ENCODE measurements around the gene RAB11FIP4.

Gene RAB11FIP4

GRCh38 chr17:31387438-31387837 is 4.0 kb upstream of the RAB11FIP4 start:
- DNase-seq: no peak

GRCh38 chr17:31388351-31388750 is 3.1 kb upstream of the RAB11FIP4 start:
- DNase-seq: no peak

GRCh38 chr17:31388770-31389656 is 2.5 kb upstream of the RAB11FIP4 start:
- DNase-seq: no peak

GRCh38 chr17:31389657-31390381 is 1.7 kb upstream of the RAB11FIP4 start:
- no peak for DNase-seq

GRCh38 chr17:31390426-31390747 is 1.1 kb upstream of the RAB11FIP4 start:
- DNase-seq: no peak

GRCh38 chr17:31390748-31391495 is 553 bp upstream of the RAB11FIP4 start:
- no peak for DNase-seq

- no peak for DNase-seq
Measured at GRCh38 chr17:31392002-31392855, 754 bp downstream of the RAB11FIP4 start.

GRCh38 chr17:31392856-31393748 is 1.6 kb downstream of the RAB11FIP4 start:
- no peak for DNase-seq

- no peak for DNase-seq
Measured at GRCh38 chr17:31393749-31394146, 2.3 kb downstream of the RAB11FIP4 start.

GRCh38 chr17:31394544-31394943 is 3.1 kb downstream of the RAB11FIP4 start:
- peak; percentile 38 for DNase-seq

- DNase-seq: no peak
Measured at GRCh38 chr17:31397256-31397939, 5.9 kb downstream of the RAB11FIP4 start.

GRCh38 chr17:31398381-31399311 is 7.2 kb downstream of the RAB11FIP4 start:
- DNase-seq: no peak

GRCh38 chr17:31400481-31400950 is 9.0 kb downstream of the RAB11FIP4 start:
- DNase-seq: no peak

GRCh38 chr17:31401456-31402254 is 10.2 kb downstream of the RAB11FIP4 start:
- DNase-seq: no peak

- DNase-seq: peak; percentile 47
Measured at GRCh38 chr17:31404028-31404949, 12.8 kb downstream of the RAB11FIP4 start.

GRCh38 chr17:31405890-31406371 is 14.5 kb downstream of the RAB11FIP4 start:
- DNase-seq: no peak

- DNase-seq: no peak
Measured at GRCh38 chr17:31408586-31408985, 17.1 kb downstream of the RAB11FIP4 start.

Measured in GDM1 (cell line).